Activated CD4-positive, alpha-beta T cell treated with anti-CD3 and anti-CD28 coated beads, Interleukin-2, Interleukin-6, amounts not matched to agents 100 ng/mL and 50 ng/mL, durations not matched to agents 16 hours and 8 hours (primary cell): ENCODE data around the gene PHLPP1.

Experiments
- DNase-seq: peaks from one replicate; pipeline ENCODE4 v3.0.0-alpha.2; 2020

Gene PHLPP1

GRCh38 chr18:62988471-62988870 lies 273.1 kb downstream of the PHLPP1 start:
- no peak for DNase-seq

GRCh38 chr18:62989195-62989594 lies 273.9 kb downstream of the PHLPP1 start:
- no peak for DNase-seq

- DNase-seq, result no peak
These were observed 275.3 kb downstream of the PHLPP1 start for GRCh38 chr18:62990653-62991052.

DNA sequence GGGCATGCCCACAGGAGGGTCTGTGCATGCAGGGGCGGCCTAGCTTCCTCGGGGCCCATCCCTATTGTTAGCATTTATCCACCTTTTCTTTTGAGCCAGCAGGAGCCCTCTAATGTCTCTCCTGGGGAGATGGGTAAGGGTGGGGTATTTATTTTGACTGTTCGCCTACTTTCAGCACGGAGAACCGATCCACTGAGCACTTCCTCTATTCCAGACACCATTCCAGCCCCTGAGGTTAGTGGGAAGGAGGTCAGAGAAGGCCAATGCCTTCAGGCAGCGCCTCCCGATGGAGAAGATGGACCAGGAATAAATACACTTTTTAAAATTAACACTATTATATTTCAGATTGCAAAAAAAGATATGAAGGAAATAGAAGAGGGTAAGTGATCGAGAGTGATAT lies 276.0 kb downstream of the PHLPP1 start:
- no peak for DNase-seq

GRCh38 chr18:62991959-62992358 lies 276.6 kb downstream of the PHLPP1 start:
- no peak for DNase-seq

- no peak for DNase-seq
These were observed 277.6 kb downstream of the PHLPP1 start for GRCh38 chr18:62992877-62993365.

DNA sequence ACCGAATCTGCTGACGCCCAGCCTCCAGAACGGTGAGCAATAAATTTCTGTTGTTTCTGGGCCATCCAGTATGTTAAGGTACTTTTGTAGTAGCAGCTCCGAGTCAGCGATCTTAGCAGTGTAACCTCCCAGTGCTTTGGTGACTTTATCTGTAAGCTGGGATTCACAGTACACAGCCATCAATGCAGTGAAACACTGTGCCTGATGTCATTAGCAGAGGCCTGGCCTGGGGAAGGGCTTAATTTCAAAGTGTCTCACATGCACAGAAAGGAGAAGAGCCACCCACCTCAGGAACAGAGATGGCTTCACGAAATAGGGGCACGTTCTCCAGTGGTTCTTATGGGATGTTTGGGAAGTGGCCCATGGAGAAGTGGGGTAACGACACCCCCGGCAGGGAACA lies 281.2 kb downstream of the PHLPP1 start:
- DNase-seq, result no peak

GRCh38 chr18:62997076-62997475 lies 281.7 kb downstream of the PHLPP1 start:
- DNase-seq, result no peak

GRCh38 chr18:62998443-62998842 lies 283.1 kb downstream of the PHLPP1 start:
- DNase-seq, result no peak

DNA sequence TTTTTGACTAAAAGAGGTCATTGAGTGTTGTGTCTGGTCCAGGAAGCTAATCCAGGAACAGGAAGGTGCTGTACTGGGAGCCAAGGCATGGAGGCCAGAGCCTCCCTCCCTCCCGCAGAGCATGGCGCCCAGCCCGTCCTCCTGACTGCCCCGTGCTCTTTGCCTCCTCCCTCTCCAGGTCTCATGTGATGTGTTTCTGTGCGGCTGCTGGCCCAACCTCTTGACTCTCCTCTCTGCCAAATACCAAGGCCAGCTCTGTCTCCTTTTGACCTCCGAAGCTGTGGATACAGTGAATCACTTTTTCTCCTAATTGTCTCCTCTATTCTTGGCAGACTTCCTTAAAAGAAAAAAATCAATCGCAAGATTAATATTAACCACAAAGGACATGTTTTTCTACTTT lies 284.1 kb downstream of the PHLPP1 start:
- no peak for DNase-seq

DNA sequence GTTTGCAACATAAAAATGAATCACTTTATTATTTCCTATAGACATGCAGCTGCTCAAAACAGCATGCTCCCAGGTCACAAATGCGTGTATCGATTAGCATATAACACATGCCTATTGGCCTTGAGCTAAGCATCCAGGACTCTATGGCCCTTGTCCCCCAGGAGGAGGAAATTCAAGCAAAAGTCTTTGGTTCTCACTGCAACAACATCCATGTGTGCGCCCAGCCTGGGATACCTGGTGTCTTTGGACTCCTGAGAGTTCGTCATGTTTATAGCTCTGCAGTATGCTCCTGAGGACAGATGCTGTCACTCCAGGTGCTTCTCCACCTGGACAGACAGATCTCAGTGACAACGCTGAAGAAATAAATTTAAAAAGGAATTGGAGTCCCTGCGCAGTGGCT lies 284.6 kb downstream of the PHLPP1 start:
- no peak for DNase-seq

- no peak for DNase-seq
These were observed 285.5 kb downstream of the PHLPP1 start for GRCh38 chr18:63000839-63001238.

DNA sequence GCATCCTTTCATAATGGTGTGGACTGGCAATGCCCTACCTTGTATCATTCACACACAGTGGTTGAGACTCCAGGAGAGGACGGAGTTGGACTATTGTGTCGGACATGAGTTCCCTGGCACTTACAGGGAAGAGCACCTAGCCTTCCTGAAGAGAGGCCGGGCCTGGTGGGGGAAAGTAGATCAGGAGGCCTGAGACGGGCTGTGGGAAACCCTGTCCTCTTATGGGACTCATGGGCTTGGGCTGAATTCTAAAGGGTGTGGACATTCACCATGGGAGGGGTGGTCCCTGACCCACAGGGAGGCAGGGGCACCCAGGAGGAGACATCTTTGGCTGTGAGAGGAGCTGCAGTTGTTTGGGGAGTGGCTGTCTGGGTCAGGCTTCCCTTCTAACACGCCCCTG lies 286.5 kb downstream of the PHLPP1 start:
- DNase-seq, result no peak

DNA sequence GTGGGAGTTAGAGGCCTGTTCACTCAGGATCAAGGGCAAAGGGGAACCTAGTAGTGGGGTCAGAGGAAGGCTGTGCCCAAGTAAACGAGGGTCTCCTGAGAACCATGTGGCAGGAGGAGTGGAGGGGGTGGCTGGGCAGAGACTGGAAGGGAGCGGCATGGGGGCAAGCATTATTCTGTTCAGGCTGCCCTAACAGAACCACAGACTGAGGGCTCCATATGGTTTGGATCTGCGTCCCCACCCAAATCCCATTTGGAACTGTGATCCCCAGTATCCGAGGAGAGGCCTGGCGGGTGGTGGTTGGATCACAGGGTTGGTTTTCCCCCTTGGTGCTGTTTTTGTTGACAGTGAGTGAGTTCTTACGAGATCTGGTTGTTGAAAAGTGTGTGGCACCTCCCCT lies 287.0 kb downstream of the PHLPP1 start:
- DNase-seq, result no peak

DNA sequence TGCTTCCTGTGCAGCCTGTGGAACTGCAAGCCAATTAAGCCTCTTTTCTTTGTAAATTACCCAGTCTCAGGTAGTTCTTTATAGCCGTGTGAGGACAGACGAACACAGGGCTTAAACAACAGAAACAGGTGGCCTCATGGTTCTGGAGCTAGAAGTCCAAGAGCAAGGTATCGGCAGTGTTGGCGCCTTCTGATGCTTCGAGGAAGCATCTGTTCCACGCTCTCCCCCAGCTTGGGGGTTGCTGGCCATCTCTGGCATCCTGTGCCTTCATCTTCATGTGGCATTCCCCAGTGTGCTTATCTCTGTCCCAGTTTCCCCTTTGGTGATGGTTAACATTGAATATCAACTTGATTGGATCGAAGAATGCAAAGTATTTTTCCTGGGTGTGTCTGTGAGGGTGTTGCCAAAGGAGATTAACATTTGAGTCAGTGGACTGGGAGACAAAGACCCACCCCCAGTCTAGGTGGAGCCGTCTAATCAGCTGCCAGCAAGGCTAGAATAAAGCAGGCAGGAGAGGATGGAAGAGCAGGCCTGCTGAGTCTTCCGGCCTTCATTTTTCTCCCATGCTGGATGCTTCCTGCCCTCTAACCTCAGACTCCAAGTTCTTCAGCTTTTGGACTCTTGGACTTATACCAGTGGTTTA lies 287.6 kb downstream of the PHLPP1 start:
- no peak for DNase-seq

DNA sequence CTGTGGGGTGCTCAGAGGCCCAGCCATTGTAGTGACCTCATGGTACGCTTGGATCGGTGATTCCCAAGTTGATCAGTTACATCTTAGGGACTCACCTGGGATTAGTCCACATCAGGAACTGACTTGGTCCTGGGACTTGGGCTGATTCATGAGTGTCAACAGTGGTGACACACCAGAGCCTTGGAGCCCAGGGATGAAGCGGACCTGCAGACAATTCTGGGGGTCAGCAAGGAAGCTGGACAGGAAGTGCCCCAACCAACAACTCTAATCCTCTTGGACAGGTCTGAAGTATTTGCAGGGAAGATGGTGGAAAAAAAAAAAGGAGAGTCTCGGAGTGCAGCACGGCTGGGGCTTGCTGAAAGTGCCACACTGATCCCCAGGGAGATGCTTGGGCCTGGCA lies 288.6 kb downstream of the PHLPP1 start:
- DNase-seq, result no peak

GRCh38 chr18:63004466-63005089 lies 289.2 kb downstream of the PHLPP1 start:
- DNase-seq, result no peak

GRCh38 chr18:63005306-63005705 lies 290.0 kb downstream of the PHLPP1 start:
- DNase-seq, result no peak

GRCh38 chr18:63007231-63007630 lies 291.9 kb downstream of the PHLPP1 start:
- DNase-seq, result no peak

DNA sequence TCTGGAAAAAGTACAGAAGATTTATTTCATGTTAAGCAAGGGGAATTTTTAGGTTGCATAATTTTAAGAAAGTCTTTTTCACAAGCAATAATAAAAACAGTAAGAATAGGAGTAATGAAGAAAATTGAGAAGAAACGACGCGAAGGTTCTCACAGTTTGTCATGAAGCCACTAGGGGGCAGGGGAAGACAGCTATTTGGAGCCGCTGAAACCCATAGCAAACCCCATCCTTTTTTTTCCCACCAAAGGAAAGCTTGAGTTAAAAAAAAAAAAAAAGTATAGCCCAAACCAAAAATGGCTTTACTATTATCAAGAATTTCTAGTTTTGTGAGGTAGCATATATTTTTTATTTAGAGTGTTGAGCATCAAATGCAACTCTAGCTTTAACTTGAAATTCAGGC lies 300.9 kb downstream of the PHLPP1 start:
- peak; percentile 66 for DNase-seq

- DNase-seq, result no peak
These were observed 301.7 kb downstream of the PHLPP1 start for GRCh38 chr18:63017076-63017475.

DNA sequence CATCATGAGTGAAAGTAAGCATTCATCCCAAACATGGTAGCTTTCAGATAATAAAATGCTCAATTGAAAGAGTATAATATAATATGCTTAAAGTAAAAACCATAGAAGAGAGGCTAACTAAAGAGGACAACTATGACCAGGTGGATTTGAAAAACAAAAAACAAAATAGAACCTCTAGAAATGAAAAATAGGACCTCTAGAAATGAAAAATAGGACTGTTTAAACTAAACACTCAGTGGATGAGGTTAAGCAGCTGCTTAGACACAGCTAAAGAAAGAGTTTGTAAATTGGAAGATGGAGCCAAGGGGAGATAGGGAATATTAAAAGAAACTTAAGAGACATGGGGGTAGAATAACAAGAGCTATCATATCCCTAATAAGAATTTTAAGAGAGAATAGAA lies 302.6 kb downstream of the PHLPP1 start:
- no peak for DNase-seq

DNA sequence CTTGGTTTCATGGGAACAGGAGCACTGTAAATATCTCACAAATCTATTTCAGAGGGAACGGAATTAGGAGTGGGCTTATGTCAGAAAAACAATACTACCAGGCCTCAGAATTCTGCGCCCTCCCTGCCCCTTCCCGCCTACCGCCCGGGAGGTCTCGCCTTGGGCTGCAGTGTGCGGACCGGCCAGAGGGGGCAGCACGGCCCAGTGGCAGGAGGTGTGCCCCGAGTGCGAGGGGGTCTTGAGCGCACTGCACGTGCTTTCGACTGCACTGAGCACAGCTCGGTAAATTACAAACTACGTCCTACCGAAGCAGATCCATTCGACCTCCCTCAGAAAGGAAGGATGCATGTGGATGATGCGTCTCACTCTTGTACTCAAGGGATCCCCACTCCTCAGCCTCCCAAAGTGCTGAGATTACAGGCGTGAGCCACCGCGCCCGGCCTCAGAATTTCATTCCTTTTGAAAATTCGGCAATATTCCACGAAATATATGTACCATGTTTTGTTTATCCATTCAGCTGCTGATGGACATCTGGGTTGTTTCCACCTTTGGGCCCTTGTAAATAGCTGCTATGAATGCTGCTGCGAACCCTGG lies 307.2 kb downstream of the PHLPP1 start:
- no peak for DNase-seq

DNA sequence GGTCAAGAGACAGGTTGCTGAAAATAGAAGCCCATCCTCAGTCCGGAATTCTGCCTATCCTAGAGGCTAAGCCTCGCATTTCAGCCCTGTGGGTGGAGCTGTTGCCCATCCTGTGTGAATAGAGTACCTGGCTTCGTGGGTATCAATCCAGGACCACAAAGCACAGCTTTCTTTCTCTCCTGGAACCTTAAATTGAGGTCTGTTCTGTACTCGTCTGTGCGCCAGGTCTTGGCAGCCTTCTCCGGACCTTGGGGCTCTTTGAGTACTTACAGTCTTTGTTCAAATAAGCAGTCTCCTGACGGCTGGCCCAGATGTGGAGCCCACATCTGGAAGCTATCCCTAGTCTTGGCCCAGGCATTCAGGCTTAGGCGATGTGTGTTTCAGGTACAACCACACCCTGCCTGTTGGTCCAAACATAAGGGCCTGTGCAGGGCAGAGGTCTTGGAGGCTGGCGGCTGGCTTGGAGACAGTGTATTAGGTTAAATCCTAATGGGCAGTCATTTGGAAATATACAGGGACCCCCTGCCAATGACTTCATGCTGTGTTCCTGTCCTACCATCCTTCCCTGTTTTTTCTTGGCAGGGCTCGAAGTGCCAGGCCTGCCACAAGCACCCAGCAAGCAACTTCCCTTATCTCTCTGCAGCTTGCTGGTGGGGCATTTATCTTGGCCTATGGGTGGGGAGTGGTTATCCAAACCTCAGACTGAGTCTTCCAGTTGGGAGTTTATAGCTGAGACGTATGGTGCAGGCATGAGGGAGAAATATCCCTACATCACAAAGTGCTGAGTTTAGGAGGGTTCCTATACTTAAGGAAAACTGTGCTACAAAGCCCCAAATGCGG lies 310.1 kb downstream of the PHLPP1 start:
- DNase-seq, result peak; percentile 9
